NT2/D1 (cell line): ENCODE results near the gene USP28.
A peak's percentile ranks its signal among the peaks of the same experiment; 100 is the strongest.
"Not testable (repeated sequence)": the region's sequence is repeated elsewhere in the genome, so short reads cannot be mapped to it uniquely, and the experiment has no call there.

ENCODE experiments used
- DNase-seq: peaks from one replicate; pipeline ENCODE4 v3.0.0-alpha.2; 2011; ENCODE audit warnings: low read depth, low spot score
- H3K27me3 ChIP-seq: 2 replicates; pipeline ENCODE4 v1.6.0; 2011; ENCODE audit warnings: mild to moderate bottlenecking; ENCODE audit not compliant: insufficient read length, insufficient read depth
- H3K36me3 ChIP-seq: 2 replicates; pipeline ENCODE4 v1.6.1; 2011; ENCODE audit warnings: mild to moderate bottlenecking, low read length, mixed read lengths; ENCODE audit not compliant: insufficient read depth, insufficient read length
- H3K4me1 ChIP-seq: 2 replicates; pipeline ENCODE4 v1.5.1; 2011; ENCODE audit not compliant: insufficient read depth, insufficient read length
- H3K4me3 ChIP-seq: 2 replicates; pipeline ENCODE4 v1.5.1; 2011; ENCODE audit warnings: low read depth; ENCODE audit not compliant: insufficient read length
- H3K9ac ChIP-seq: 2 replicates; pipeline ENCODE4 v1.6.0; 2011; ENCODE audit warnings: low read depth; ENCODE audit not compliant: insufficient read length
- H3K9me3 ChIP-seq: 2 replicates; pipeline ENCODE4 v1.5.1; 2011; ENCODE audit warnings: mild to moderate bottlenecking, low read length; ENCODE audit not compliant: insufficient read depth
- SUZ12 ChIP-seq: IDR thresholded peaks from 2 replicates; pipeline ENCODE4 v1.6.1; 2011; ENCODE audit not compliant: insufficient read length, insufficient read depth; ENCODE audit errors: extremely low read depth
- YY1 ChIP-seq: IDR thresholded peaks from 2 replicates; pipeline ENCODE4 v1.6.1; 2011; ENCODE audit not compliant: insufficient read length, insufficient read depth
- ZNF274 ChIP-seq: IDR thresholded peaks from 2 replicates; pipeline ENCODE4 v1.6.1; 2011; ENCODE audit warnings: mild to moderate bottlenecking, low read depth, low read length

The USP28 gene

DNA sequence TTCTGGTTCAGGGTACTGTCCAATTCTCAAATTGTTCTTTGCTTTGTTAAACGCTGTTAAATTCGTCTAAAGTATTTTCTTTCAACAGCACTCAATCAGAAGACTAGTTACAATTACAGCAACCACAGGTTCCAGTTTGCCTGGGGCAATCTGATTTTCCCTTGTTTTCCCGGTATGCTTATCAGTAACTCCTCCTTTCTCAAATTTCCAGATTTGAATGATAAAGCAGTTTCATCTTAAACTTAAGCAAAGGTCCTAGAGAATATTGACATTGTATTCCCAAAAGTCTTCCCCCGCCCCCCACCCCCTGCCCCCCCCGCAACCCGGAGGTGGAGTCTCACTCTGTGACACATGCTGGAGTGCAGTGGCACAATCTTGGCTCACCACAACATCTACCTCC is 10.5 kb upstream of the USP28 start:
- TF ChIP-seq SUZ12: no peak
- TF ChIP-seq YY1: no peak
- no peak for TF ChIP-seq ZNF274
- Histone ChIP-seq H3K9ac (no peak overlapping the region), H3K4me1 (no peaks in the 10 kb centered on the region), H3K36me3 (no peaks in the 10 kb centered on the region), H3K9me3 (no peaks in the 10 kb centered on the region), H3K27me3 (no peaks in the 10 kb centered on the region), H3K4me3 (no peak overlapping the region)
- no peak for DNase-seq

DNA sequence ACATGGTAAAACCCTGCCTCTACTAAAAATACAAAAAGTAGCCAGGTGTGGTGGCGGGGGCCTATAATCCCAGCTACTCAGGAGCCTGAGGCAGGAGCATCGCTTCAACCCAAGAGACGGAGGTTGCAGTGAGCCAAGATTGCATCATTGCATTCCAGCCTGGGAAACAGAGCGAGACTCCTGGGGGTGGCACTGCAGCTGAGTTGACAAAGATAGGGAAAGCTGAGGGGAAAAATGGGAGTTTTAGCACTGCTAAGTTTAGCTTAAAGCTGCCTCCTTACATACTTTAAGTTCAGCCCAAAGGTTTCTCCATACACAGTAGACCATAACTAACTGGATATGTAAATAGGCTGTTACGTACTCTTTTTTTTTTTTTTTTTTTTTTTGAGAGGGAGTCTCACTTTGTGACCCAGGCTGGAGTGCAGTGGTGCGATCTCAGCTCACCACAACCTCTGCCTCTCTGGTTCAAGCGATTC is 9.0 kb upstream of the USP28 start:
- H3K36me3 ChIP-seq: no peaks in the 10 kb centered on the region
- no peaks in the 10 kb centered on the region for H3K4me1 ChIP-seq
- H3K9me3 ChIP-seq: no peaks in the 10 kb centered on the region
- no peaks in the 10 kb centered on the region for H3K27me3 ChIP-seq
- H3K9ac ChIP-seq: no peak overlapping the region
- DNase-seq: peak; percentile 51
- H3K4me3 ChIP-seq: no peak overlapping the region
- TF ChIP-seq ZNF274: no peak
- TF ChIP-seq YY1: no peak
- TF ChIP-seq SUZ12: no peak

GRCh38 chr11:113881856-113882255 is 6.5 kb upstream of the USP28 start:
- TF ChIP-seq SUZ12 (no peak), ZNF274 (no peak), YY1 (no peak)
- H3K4me1 ChIP-seq: no peaks in the 10 kb centered on the region
- no peaks in the 10 kb centered on the region for H3K36me3 ChIP-seq
- no peak overlapping the region for H3K9ac ChIP-seq
- no peaks in the 10 kb centered on the region for H3K27me3 ChIP-seq
- no peak overlapping the region for H3K4me3 ChIP-seq
- no peaks in the 10 kb centered on the region for H3K9me3 ChIP-seq
- no peak for DNase-seq

DNA sequence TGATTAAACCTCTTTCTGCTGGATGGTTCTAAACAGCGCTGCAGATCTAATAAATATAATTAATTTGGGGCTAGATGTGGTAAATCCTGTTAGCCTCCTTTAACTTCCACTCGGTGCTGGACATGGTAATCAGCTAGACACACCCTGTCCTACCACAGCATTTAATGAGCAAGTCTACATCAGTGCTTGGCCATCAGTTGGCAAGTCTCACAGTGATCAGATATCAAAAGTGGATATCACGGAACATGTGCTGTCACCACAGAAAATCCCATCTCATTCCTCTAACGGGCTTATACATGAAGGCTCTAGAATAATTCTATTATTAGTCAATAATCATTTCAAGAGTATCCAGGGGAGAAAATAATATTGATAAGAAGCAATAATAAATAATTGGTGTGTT is 5.6 kb upstream of the USP28 start:
- DNase-seq: no peak
- no peaks in the 10 kb centered on the region for H3K36me3 ChIP-seq
- no peak overlapping the region for H3K4me3 ChIP-seq
- TF ChIP-seq YY1 (no peak), ZNF274 (no peak)
- no peaks in the 10 kb centered on the region for H3K9me3 ChIP-seq
- H3K9ac ChIP-seq: no peak overlapping the region
- no peaks in the 10 kb centered on the region for H3K4me1 ChIP-seq
- H3K27me3 ChIP-seq: no peaks in the 10 kb centered on the region

GRCh38 chr11:113879446-113879845 is 4.1 kb upstream of the USP28 start:
- H3K9ac ChIP-seq, H3K4me1 ChIP-seq, DNase-seq, H3K4me3 ChIP-seq, H3K36me3 ChIP-seq, H3K9me3 ChIP-seq, H3K27me3 ChIP-seq: not testable (repeated sequence)

- Histone ChIP-seq H3K27me3 (no peaks in the 10 kb centered on the region), H3K4me3 (no peak overlapping the region), H3K9me3 (no peaks in the 10 kb centered on the region), H3K36me3 (peaks cover 3% of the 10 kb centered on the region), H3K9ac (no peak overlapping the region), H3K4me1 (no peaks in the 10 kb centered on the region)
- TF ChIP-seq YY1: no peak
- no peak for TF ChIP-seq SUZ12
- TF ChIP-seq ZNF274: no peak
- DNase-seq: no peak
Measured at GRCh38 chr11:113877670-113878055, 2.3 kb upstream of the USP28 start.

DNA sequence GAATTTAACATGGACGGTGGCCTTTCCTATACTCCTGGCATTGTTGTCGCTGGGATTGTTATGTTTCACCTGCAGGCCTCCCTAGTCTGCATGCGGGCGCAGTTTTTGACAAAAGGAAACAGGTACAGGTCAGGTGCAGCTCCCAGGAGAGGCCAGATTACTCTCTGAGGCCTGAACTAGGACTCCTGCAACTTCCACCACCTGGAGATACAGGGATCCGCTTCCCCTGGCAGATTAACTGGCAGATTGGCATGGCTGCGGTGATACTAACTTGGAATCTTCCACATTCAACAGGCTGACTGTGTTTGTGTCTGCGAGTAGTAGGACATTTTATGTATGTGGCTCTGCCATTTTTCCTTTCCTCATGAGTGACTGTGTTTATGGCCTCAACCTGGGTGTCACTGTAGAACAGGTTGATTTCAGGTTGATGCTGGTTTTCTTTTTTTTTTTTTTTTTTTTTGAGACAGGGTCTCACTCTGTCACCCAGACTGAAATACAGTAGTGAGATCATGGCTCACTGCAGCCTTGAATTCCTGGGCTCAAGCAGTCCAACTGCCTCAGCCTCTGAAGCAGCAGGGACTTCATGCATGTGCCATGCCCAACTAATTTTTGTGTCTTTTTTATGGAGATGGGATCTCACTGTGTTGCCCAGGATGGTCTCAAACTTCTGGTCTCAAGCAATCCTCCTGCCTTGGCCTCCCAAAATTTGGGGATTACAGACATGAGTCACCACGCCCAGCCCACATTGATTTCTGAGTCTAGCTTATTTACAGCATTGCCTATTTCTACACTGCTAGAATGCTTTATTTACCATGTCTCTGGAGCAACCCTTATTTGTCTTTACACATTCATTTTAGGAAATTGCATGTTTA is 1.7 kb upstream of the USP28 start:
- Histone ChIP-seq H3K4me3 (no peak overlapping the region), H3K4me1 (no peaks in the 10 kb centered on the region), H3K36me3 (peaks cover 4% of the 10 kb centered on the region), H3K9ac (peak overlapping the region; percentile 66), H3K9me3 (no peaks in the 10 kb centered on the region), H3K27me3 (no peaks in the 10 kb centered on the region)
- no peak for DNase-seq
- TF ChIP-seq ZNF274: no peak
- TF ChIP-seq YY1: no peak
- TF ChIP-seq SUZ12: no peak
